GM12891 (cell line): ENCODE measurements around the gene NINL.

ENCODE experiments used
- PAX5 ChIP-seq: IDR thresholded peaks from 2 replicates; pipeline ENCODE4 v1.6.1; 2011; ENCODE audit warnings: low read length, moderate library complexity, mild to moderate bottlenecking; ENCODE audit not compliant: insufficient read depth, severe bottlenecking
- POLR2A ChIP-seq: IDR thresholded peaks from 2 replicates; pipeline ENCODE4 v1.6.1; 2011; ENCODE audit warnings: low read depth, low read length, control low read depth
- POLR2AphosphoS5 ChIP-seq: IDR thresholded peaks from 2 replicates; pipeline ENCODE4 v1.6.1; 2011; ENCODE audit warnings: low read depth, low read length, control low read depth

DNA sequence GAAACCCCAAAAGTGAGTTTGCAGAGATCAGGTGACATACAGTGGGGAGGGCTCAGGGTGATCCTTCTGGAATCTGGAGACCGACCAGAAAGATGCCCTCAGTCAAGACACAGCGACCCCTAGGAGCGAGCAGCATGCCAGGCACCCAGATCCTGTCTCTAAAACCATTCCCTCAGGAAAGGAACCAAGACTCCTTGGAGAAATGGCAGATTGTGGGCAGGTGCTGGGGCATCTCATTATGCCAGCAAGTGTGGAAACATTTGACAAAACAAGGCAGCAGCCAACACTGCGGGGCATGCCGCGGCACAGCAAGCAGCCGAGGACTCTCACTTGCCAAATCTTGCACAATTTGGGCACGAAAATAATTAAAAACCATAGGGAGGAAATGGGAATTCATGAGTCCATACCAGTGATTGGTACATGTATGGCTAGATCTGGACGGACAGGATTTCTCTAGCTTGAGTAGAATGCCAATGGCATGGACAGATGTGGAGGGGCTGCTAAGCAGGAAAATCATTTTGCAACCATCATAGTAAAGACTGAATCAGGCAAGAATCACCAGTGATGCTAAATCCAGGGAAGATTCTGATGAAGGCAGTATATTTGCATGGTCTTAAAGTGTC is 101.0 kb downstream of the NINL start:
- TF ChIP-seq POLR2A, result no peak
- TF ChIP-seq POLR2AphosphoS5, result no peak
- TF ChIP-seq PAX5, result no peak
